ENCODE data around the gene CCL11.

- TF ChIP-seq CTCF (IDR thresholded peaks at IDR 0.05) (no peak), POLR2A (IDR thresholded peaks at IDR 0.05) (no peak)
These were observed 37.0 kb upstream of the CCL11 start for GRCh38 chr17:34248511-34249024.

All from Peyer's patch (tissue), 4 donors.